ENCODE measurements around the gene CPNE8.

Gene CPNE8

DNA sequence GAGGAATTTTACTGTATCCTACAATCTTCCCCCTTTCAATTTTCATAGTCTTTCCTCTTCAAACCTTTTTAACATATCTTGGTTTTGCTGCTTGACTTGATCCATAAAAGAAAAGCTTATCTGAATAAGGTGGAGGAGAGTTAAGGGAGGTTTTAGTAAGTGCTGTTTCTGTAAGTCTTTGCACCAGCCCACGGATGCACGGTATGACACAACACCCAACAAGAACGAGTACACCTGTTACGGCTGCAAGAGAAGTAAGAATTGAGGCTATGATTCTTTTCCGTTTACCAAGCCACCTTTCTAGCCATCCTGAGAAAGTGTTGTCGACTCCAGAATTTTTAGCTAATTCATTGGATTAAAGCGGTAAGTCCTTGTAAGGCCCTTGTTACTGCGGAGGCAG is 26.1 kb upstream of the CPNE8 start:
- no peak overlapping the region for H3K4me3 ChIP-seq (ENCODE audit: control insufficient read depth, low read depth, low read length)
- TF ChIP-seq CTCF (IDR thresholded peaks at IDR 0.05; ENCODE audit: control insufficient read depth, insufficient read depth, low read depth, low read length, missing control alignments) = no peak
- no peak for DNase-seq (ENCODE audit: low read depth)

DNA sequence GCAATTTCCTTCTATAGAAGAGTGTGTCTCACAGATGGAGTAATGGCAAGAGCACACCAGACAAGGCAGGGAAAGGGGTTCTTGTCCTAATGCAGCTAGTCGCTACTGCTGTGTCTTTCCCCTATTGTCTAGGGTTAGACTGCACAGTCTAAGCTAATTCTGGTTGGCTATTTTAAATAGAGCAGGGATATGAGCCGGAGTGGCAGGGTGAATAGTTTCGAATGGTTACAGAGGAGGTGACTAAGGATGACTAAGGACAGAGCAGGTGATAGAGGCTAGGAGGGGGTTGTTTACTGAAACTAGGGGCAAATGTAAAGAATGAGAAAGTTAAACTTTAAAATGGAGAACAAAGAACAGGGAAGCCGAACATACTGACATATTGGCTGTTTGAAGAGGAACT is 25.6 kb upstream of the CPNE8 start:
- no peak for DNase-seq (ENCODE audit: low read depth)
- no peak overlapping the region for H3K4me3 ChIP-seq (ENCODE audit: control insufficient read depth, low read depth, low read length)
- no peak for TF ChIP-seq CTCF (IDR thresholded peaks at IDR 0.05; ENCODE audit: control insufficient read depth, insufficient read depth, low read depth, low read length, missing control alignments)

DNA sequence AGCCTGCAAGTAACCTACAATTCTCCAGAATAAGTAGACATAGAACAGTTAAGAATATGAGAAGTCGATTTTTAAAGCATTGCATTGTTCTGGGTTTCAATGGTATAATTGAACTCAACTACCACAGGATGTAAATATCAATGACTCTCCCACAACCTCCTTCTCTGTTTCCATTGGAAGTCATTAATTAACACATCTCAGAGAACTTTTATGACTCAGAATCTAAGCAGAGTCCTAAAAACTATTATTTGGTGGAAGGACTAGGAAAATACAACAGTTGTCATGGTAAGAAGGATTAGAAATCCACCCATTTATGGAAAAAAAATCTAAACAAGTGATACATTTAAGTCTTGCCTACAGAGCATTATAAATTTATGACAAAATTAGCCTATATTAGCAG is 21.1 kb upstream of the CPNE8 start:
- TF ChIP-seq CTCF (IDR thresholded peaks at IDR 0.05; ENCODE audit: control insufficient read depth, insufficient read depth, low read depth, low read length, missing control alignments) = no peak
- no peak for DNase-seq (ENCODE audit: low read depth)
- no peak overlapping the region for H3K4me3 ChIP-seq (ENCODE audit: control insufficient read depth, low read depth, low read length)

DNA sequence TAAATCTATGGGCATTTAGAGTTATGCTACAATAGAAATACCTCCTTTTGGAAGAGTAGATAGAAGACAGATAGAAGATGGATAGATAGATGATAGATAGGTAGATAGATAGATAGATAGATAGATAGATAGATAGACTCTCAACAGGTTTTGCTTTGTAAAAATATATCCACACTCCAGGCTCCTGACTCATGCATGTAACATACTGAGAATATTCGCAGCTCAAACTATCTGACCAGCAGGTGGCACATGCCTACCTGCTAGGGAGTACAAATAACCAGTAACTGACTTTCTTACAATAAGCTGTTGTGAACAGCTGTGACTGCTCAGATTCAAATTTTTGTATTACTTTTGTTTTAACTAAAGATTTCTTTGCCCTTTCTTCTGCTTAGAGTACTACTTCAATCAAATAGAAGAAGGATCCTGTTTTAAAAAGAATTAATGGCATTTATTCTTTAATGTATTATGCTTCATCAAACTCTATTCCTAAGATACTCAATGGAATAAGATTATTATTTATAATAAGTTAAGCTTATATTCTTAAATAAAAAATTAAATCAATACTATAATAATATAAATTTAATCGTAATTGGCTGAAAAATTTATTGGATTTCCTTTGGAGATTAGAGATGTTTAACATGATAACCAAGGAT is 15.8 kb upstream of the CPNE8 start:
- H3K4me3 ChIP-seq (ENCODE audit: control insufficient read depth, low read depth, low read length) = no peak overlapping the region
- DNase-seq (ENCODE audit: low read depth) = peak; percentile 20
- peak; percentile 55 for TF ChIP-seq CTCF (IDR thresholded peaks at IDR 0.05; ENCODE audit: control insufficient read depth, insufficient read depth, low read depth, low read length, missing control alignments)

DNA sequence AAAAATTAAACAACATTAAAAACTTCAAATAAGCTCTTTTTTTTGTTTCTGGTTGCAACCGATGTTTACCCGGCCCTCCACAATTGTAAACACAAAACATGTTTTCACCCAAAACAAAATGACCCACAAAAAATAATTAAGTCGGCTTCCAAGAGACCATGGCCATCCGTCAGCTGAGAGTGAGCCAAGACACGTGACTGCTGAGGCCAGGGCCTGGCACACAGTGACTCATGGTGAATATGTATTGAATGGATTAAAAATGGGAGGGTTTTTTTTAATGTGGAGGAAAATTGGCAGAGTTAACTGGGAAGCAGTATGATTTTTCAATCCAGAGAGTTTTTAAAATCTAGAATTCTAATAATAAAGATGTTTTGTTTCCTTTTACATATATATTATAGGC is 13.8 kb upstream of the CPNE8 start:
- no peak overlapping the region for H3K4me3 ChIP-seq (ENCODE audit: control insufficient read depth, low read depth, low read length)
- no peak for TF ChIP-seq CTCF (IDR thresholded peaks at IDR 0.05; ENCODE audit: control insufficient read depth, insufficient read depth, low read depth, low read length, missing control alignments)
- DNase-seq (ENCODE audit: low read depth) = no peak

DNA sequence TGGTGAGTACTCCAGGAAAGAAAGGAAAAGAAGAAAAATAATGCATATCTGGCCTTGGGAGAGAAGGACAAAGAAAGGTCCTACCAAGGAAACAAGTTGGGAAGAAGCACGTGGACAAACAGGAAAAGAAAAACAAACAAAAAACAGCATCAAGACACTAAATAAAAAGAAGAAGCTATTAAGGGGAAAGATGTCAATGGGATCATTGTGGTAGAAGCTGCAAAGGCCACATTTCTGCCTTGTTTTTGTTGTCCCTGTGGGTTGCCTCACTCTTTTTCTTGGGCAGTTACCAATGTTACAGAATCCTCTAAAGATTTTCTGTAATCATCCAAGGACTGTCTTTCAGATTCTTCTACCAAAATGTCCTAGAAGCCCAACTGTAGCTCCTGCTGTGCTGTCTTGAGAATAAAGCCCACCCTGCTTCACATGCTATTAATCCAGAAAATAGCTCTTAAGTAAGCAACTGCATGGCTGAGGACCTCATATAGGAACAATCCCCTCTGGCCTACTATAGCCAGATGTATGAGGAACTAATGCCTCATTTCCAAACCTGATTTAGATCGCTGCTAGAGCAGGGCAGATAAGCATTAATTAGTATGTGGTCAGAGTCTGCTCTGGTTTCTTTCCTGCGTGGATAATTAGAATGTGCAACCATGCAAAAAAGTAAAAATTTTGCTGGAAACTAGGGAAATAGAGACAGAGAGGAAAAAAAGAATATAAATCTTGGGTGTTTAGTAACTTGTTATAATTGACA is 10.2 kb upstream of the CPNE8 start:
- no peak overlapping the region for H3K4me3 ChIP-seq (ENCODE audit: control insufficient read depth, low read depth, low read length)
- no peak for DNase-seq (ENCODE audit: low read depth)
- no peak for TF ChIP-seq CTCF (IDR thresholded peaks at IDR 0.05; ENCODE audit: control insufficient read depth, insufficient read depth, low read depth, low read length, missing control alignments)
